ENCODE measurements around the gene MARK1.
"Not testable (repeated sequence)": the region's sequence is repeated elsewhere in the genome, so short reads cannot be mapped to it uniquely, and the experiment has no call there.

The MARK1 gene

DNA sequence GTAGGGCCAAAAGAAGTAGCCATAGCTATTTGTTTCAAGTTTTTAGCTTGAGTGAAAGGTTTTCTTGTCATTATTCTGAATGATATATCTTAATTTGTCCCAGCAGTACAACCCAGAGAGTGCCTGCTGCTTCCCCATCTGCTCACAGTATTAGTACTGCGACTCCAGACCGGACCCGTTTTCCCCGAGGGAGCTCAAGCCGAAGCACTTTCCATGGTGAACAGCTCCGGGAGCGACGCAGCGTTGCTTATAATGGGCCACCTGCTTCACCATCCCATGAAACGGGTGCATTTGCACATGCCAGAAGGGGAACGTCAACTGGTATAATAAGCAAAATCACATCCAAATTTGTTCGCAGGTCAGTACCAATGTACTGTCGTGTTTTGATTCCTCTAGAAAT is 125.1 kb downstream of the MARK1 start:
- Histone ChIP-seq H3K27me3 (ENCODE audit: control insufficient read depth, insufficient read depth, low read length) (no peaks in the 10 kb centered on the region), H3K4me3 (ENCODE audit: low read length) (no peak overlapping the region), H3K9me3 (ENCODE audit: control insufficient read depth, low read length) (no peaks in the 10 kb centered on the region), H3K9ac (ENCODE audit: low read length) (no peak overlapping the region), H3K36me3 (ENCODE audit: control insufficient read depth, insufficient read depth, low read length) (no peaks in the 10 kb centered on the region), H3K4me1 (ENCODE audit: control insufficient read depth, insufficient read depth, low read length) (no peaks in the 10 kb centered on the region)

DNA sequence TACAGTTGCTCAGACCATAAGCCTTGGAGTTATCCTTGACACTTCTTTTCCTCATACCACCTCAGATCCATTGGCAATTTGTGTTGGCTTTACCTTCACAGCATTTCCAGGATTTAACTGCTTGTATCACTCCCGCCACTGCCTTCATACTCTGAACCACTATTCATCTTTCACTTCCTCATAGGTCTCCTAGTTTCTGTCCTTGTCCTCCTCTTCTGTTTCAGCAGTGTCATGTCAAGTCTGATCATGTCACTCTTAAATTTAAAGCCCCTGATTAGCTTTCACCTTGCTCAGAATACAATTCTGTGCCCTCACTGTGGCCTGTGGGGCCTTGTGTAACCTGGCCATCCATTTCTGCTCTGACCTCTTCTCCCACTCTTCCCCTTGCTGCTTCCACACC is 127.6 kb downstream of the MARK1 start:
- no peak overlapping the region for H3K9ac ChIP-seq (ENCODE audit: low read length)
- H3K36me3 ChIP-seq (ENCODE audit: control insufficient read depth, insufficient read depth, low read length), result no peaks in the 10 kb centered on the region
- no peak overlapping the region for H3K4me3 ChIP-seq (ENCODE audit: low read length)
- no peaks in the 10 kb centered on the region for H3K9me3 ChIP-seq (ENCODE audit: control insufficient read depth, low read length)
- no peaks in the 10 kb centered on the region for H3K4me1 ChIP-seq (ENCODE audit: control insufficient read depth, insufficient read depth, low read length)
- no peaks in the 10 kb centered on the region for H3K27me3 ChIP-seq (ENCODE audit: control insufficient read depth, insufficient read depth, low read length)

DNA sequence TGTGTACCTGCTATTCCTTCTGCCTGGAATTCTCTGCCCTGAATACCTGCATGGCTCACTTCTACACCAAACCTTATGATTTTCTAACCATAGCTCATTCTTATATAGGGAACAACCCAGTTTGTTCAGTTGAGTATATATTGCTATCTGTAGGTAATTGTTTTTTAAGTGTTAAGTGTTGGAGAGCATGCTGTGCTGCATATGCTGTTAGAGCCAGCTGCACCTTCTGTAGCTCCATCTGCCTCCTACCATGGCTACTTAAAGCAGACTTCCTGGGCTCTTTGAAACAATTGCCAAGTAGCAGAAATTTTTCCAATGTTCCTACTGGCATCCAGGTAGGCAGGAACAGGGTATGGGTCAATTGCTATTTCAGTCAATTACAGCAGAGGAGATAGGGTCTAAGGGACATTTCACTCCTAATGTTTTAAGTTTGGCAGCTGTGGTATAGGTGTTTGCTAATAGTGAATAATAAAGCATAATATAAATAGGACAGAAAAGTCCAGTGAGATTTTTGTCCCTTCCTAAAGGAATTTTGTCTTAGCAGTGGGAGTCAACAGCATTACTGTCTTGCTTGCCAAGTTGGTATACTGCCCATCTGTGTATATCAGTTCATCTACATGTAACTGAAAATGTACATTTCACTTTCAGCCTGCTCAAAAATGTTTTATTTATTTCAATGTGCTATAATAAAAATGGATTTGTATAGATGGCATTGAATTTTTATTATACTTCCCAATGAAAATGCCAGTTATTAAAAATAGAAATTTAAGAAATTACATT is 128.2 kb downstream of the MARK1 start:
- no peaks in the 10 kb centered on the region for H3K36me3 ChIP-seq (ENCODE audit: control insufficient read depth, insufficient read depth, low read length)
- H3K9me3 ChIP-seq (ENCODE audit: control insufficient read depth, low read length), result no peaks in the 10 kb centered on the region
- no peaks in the 10 kb centered on the region for H3K4me1 ChIP-seq (ENCODE audit: control insufficient read depth, insufficient read depth, low read length)
- H3K9ac ChIP-seq (ENCODE audit: low read length), result no peak overlapping the region
- no peaks in the 10 kb centered on the region for H3K27me3 ChIP-seq (ENCODE audit: control insufficient read depth, insufficient read depth, low read length)
- no peak overlapping the region for H3K4me3 ChIP-seq (ENCODE audit: low read length)

DNA sequence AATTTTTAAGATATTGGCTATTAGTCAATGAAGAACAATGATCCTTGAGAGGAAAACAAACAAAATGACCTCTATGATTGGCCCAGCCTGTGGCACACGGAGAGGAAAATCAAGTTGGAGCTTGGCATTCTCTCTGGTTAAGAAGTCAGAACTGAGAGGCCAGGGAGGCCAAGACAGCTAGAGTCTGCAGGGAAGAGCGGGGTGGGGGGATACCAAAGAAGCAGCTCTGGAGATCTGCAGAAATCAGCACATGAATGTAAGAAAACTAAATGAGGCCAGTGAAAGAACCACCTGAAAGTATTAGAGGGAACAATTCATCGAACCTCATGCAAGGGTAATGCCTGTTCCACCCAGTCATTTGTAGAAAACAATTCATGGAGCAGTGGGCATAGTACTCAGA is 138.4 kb downstream of the MARK1 start:
- Histone ChIP-seq H3K9me3 (ENCODE audit: control insufficient read depth, low read length) (no peaks in the 10 kb centered on the region), H3K9ac (ENCODE audit: low read length) (no peak overlapping the region), H3K4me3 (ENCODE audit: low read length) (no peak overlapping the region)

DNA sequence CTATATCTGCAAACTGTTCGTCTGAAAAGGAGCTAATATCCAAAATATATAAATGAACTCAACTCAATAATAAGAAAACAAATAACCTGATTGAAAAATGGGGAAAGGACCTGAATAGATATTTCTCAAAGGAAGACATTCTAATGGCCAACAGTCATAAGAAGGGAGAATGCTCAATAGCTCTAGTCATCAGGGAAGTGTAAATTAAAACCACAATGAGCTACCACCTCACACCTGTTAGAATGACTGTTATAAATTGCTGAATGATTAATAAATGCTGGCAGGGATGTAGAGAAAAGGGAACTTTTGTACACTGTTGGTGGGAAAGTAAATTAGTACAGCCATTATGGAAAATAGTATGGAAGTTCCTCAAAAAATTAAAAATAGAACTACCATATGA is 141.1 kb downstream of the MARK1 start:
- H3K4me3 ChIP-seq (ENCODE audit: low read length), result no peak overlapping the region
- H3K27me3 ChIP-seq (ENCODE audit: control insufficient read depth, insufficient read depth, low read length), result no peaks in the 10 kb centered on the region
- no peaks in the 10 kb centered on the region for H3K36me3 ChIP-seq (ENCODE audit: control insufficient read depth, insufficient read depth, low read length)
- no peaks in the 10 kb centered on the region for H3K4me1 ChIP-seq (ENCODE audit: control insufficient read depth, insufficient read depth, low read length)
- H3K9ac ChIP-seq (ENCODE audit: low read length), result no peak overlapping the region
- no peaks in the 10 kb centered on the region for H3K9me3 ChIP-seq (ENCODE audit: control insufficient read depth, low read length)

More for the DNA sequence above, 138.4 kb downstream of the MARK1 start:
- Histone ChIP-seq H3K27me3 (ENCODE audit: control insufficient read depth, insufficient read depth, low read length) (no peaks in the 10 kb centered on the region), H3K36me3 (ENCODE audit: control insufficient read depth, insufficient read depth, low read length) (no peaks in the 10 kb centered on the region), H3K4me1 (ENCODE audit: control insufficient read depth, insufficient read depth, low read length) (no peaks in the 10 kb centered on the region)

DNA sequence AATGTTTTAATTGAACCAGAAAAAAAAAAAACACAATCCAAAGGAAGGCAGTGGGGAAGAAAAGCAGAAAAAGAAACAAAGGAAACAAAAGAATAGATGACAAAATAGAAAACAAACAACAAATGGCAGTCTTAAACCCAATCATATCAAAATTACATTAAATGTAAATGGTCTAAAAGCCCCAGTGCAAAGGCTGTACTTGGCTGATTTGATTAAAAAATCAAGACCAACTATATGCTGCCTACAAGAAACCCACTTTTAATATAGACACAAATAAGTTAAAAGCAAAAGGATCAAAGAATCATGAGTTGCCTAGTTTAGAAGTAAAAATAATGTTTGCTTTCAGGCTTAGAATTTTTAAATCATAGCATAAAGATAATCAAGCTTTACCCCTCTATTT is 142.4 kb downstream of the MARK1 start:
- no peak overlapping the region for H3K4me3 ChIP-seq (ENCODE audit: low read length)
- H3K27me3 ChIP-seq (ENCODE audit: control insufficient read depth, insufficient read depth, low read length), result no peaks in the 10 kb centered on the region
- H3K4me1 ChIP-seq (ENCODE audit: control insufficient read depth, insufficient read depth, low read length), result no peaks in the 10 kb centered on the region
- H3K9ac ChIP-seq (ENCODE audit: low read length), result no peak overlapping the region
- H3K9me3 ChIP-seq (ENCODE audit: control insufficient read depth, low read length), result no peaks in the 10 kb centered on the region
- no peaks in the 10 kb centered on the region for H3K36me3 ChIP-seq (ENCODE audit: control insufficient read depth, insufficient read depth, low read length)

DNA sequence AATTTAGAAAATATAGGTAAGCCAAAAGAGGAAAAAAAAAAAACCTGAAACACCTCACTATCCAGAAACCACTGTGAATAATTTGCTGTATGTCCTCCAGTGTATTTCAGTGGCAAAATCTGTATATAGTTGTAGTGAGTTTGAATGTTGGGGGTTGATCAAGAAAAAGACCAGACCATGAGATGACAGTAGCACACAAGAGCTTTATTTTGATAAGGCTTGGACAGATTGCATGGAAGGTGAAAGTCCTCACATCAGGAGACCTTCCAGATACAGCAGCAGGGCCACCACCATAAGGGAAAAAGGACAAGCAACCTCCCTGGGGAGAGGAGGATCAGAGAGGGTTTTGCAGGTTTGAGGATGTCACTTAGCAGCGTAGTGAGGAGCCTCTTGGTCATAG is 146.0 kb downstream of the MARK1 start:
- H3K27me3 ChIP-seq (ENCODE audit: control insufficient read depth, insufficient read depth, low read length), result no peaks in the 10 kb centered on the region
- H3K36me3 ChIP-seq (ENCODE audit: control insufficient read depth, insufficient read depth, low read length), result no peaks in the 10 kb centered on the region
- no peaks in the 10 kb centered on the region for H3K4me1 ChIP-seq (ENCODE audit: control insufficient read depth, insufficient read depth, low read length)
- H3K9me3 ChIP-seq (ENCODE audit: control insufficient read depth, low read length), result no peaks in the 10 kb centered on the region
- no peak overlapping the region for H3K4me3 ChIP-seq (ENCODE audit: low read length)
- no peak overlapping the region for H3K9ac ChIP-seq (ENCODE audit: low read length)

DNA sequence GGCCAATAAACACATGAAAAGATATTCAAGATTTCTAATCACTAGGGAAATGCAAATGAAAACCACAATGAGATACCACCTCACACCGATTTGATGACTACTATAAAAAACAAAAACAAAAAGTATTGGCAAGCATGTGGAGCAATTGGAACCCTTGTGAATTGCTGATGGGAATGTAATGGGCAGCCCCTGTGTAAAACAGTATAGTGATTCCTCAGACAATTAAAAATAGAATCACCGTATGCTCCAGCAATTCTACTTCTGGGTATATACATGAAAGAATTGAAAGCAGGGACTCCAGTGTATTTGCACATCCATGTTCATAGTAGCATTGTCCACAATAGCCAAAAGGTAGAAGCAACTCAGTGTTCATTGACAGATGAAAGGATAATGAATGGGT is 149.3 kb downstream of the MARK1 start:
- no peaks in the 10 kb centered on the region for H3K9me3 ChIP-seq (ENCODE audit: control insufficient read depth, low read length)
- H3K36me3 ChIP-seq (ENCODE audit: control insufficient read depth, insufficient read depth, low read length), result no peaks in the 10 kb centered on the region
- no peaks in the 10 kb centered on the region for H3K27me3 ChIP-seq (ENCODE audit: control insufficient read depth, insufficient read depth, low read length)
- H3K9ac ChIP-seq (ENCODE audit: low read length), result no peak overlapping the region
- H3K4me3 ChIP-seq (ENCODE audit: low read length), result no peak overlapping the region
- peaks cover 7% of the 10 kb centered on the region for H3K4me1 ChIP-seq (ENCODE audit: control insufficient read depth, insufficient read depth, low read length)

DNA sequence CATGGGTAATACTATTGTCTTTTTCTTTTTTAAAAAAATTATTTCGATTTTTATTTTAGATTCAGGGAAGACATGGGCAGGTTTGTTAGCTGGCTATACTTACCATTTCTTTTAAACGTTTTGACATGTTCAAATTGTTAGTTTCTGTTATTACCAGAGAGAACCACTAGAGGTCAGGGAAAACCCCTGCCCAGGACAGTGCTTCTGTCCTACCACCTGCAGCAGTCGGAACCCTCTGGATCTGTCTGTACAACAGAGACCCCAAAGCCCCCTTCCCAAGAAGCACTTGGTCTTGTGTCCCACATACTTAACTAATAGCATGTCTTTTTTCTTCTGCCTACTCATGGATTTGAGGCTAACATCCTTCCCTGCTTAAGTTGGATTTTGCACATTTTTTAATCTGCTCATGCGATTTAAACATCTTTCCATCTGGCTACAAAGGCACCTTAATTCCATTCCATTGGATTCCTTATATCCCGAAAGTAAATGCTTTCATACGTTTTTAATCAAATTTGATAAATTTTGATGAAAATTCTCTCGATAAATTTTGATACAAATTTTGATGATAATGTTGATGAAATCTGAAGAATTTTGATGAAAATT is 152.2 kb downstream of the MARK1 start:
- Histone ChIP-seq H3K4me3 (ENCODE audit: low read length) (no peak overlapping the region), H3K27me3 (ENCODE audit: control insufficient read depth, insufficient read depth, low read length) (no peaks in the 10 kb centered on the region), H3K36me3 (ENCODE audit: control insufficient read depth, insufficient read depth, low read length) (no peaks in the 10 kb centered on the region), H3K4me1 (ENCODE audit: control insufficient read depth, insufficient read depth, low read length) (peaks cover 7% of the 10 kb centered on the region), H3K9ac (ENCODE audit: low read length) (no peak overlapping the region), H3K9me3 (ENCODE audit: control insufficient read depth, low read length) (no peaks in the 10 kb centered on the region)

DNA sequence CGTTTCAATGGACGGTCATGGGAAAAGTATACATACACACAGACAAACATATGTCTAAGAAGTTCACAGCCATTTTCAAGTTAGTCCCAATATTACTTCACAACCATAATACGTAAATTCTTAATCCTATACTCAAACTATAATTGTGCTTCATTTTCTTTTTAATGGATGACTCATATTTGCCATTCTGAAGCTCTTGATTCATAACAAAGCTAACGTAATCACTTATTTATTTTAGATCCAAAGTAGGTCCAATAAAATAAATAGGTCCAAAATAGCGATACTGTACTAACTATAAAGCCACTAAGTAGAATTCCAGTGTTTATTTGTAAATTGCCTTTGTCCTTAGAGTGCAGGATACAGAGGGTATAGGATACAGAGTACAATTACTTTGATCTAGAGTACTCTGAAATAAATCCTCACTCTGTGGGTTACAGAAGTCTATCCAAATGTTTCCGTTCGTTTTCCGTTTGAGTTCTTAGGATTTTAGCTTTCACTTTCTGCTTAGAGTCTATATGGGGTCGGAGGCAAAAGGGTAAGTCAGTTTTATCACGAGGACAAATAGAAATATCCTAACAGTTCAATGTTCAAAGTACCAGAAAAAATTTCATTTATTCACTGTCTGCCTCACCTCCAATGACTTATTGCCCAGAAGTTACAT is 153.4 kb downstream of the MARK1 start:
- Histone ChIP-seq H3K9me3 (ENCODE audit: control insufficient read depth, low read length) (no peaks in the 10 kb centered on the region), H3K27me3 (ENCODE audit: control insufficient read depth, insufficient read depth, low read length) (no peaks in the 10 kb centered on the region), H3K9ac (ENCODE audit: low read length) (no peak overlapping the region), H3K4me3 (ENCODE audit: low read length) (peak overlapping the region; percentile 20), H3K4me1 (ENCODE audit: control insufficient read depth, insufficient read depth, low read length) (peaks cover 7% of the 10 kb centered on the region), H3K36me3 (ENCODE audit: control insufficient read depth, insufficient read depth, low read length) (no peaks in the 10 kb centered on the region)

DNA sequence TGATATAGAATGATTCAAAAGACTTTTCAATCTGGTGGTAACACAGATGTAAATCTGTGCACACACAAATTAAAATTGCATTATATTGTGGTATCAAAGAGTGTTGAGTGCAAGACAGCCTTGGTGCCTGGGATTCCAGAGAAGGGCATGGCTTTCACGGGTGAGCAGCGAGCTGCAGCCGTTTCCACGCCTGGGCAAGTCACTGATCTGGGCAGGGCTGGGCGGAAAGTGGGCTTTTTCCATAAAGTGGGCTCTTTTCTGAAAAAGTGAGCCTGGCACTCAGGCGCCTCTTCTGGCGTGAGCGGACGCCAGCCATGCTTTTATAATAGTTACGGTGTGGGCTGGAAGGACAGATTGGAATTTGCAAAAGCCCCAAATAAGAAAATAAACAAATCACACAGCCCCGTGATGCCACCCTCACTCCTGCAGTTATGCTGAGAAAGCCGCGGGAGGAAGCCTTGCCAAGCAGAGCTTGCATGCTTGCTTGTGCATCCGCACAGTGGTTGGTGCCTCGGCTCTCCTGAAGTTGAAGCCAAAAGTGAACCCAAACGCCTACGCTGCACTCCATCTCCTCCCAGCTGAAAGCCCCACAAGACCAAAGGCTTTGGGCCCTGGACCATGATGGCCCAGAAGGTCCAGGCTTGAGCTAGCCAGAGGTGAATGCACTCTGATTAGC is 155.1 kb downstream of the MARK1 start:
- Histone ChIP-seq H3K9me3 (ENCODE audit: control insufficient read depth, low read length) (no peaks in the 10 kb centered on the region), H3K36me3 (ENCODE audit: control insufficient read depth, insufficient read depth, low read length) (no peaks in the 10 kb centered on the region), H3K4me1 (ENCODE audit: control insufficient read depth, insufficient read depth, low read length) (peaks cover 7% of the 10 kb centered on the region), H3K27me3 (ENCODE audit: control insufficient read depth, insufficient read depth, low read length) (no peaks in the 10 kb centered on the region), H3K9ac (ENCODE audit: low read length) (no peak overlapping the region), H3K4me3 (ENCODE audit: low read length) (no peak overlapping the region)

DNA sequence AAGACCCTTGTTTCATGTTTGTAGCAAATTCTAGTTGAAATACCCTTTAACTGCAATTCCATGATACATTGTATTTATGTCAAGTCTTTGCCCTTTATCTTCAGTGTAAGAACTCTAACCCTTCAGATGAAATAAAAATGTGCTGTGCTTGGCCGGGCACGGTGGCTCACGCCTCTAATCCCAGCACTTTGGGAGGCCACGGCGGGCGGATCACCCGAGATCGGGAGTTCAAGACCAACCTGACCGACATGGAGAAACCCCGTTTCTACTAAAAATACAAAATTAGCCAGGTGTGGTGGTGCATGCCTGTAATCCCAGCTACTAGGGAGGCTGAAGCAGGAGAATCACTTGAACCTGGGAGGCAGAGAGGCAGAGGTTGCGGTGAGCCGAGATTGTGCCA is 155.8 kb downstream of the MARK1 start:
- not testable (repeated sequence) for H3K4me1 ChIP-seq (ENCODE audit: control insufficient read depth, insufficient read depth, low read length); H3K9ac ChIP-seq (ENCODE audit: low read length); H3K4me3 ChIP-seq (ENCODE audit: low read length); H3K9me3 ChIP-seq (ENCODE audit: control insufficient read depth, low read length); H3K36me3 ChIP-seq (ENCODE audit: control insufficient read depth, insufficient read depth, low read length); H3K27me3 ChIP-seq (ENCODE audit: control insufficient read depth, insufficient read depth, low read length)
